Sigmoid colon (tissue), 4 donors: ENCODE measurements around the gene BTC.

Experiments
- POLR2A ChIP-seq, 2 donors: fragments of 450-650 bp; IDR thresholded peaks; one replicate each; pipeline ENCODE4 v1.6.1; 2016; ENCODE audit warnings: antibody characterized with exemption in 2 of 2, mild to moderate bottlenecking in 2 of 2, moderate library complexity in 2 of 2
- POLR2AphosphoS5 ChIP-seq, 4 donors: sonication (generic); formaldehyde crosslinking; IDR thresholded peaks; one replicate each; pipeline ENCODE4 v1.6.1; 2017; ENCODE audit warnings: antibody characterized with exemption in 4 of 4

- TF ChIP-seq POLR2A (IDR thresholded peaks at IDR 0.05) (no peak), POLR2AphosphoS5 (IDR thresholded peaks at IDR 0.05) (peak in 1 of 4 donors; percentile 50)
Observed at GRCh38 chr4:74742185-74742584, 52.1 kb downstream of the BTC start.
